Thoracic aorta (tissue), 2 donors: ENCODE data around the gene NUP210. TPM values are rescaled to one million over a fixed set of nuclear protein-coding genes. Genes with fewer than 3 reads are reported as not detected.

ENCODE experiments used
- ATAC-seq: fragments of 150-250 bp; one replicate; pipeline ENCODE4 v1.8.0; 2017; ENCODE audit warnings: low read depth; ENCODE audit not compliant: insufficient number of reproducible peaks, low FRiP score
- DNase-seq: peaks from one replicate; pipeline ENCODE4 v3.0.0-alpha.2; 2020; ENCODE audit warnings: low spot score
- H3K27ac ChIP-seq, 2 donors: fragments of 200-600 bp; sonication (generic); 1 replicate in 1 of 2; 2 replicates in 1 of 2; pipeline ENCODE4 v1.5.1; 2016; ENCODE audit warnings: mild to moderate bottlenecking in 2 of 2, moderate library complexity in 2 of 2
- H3K27me3 ChIP-seq: fragments of 200-600 bp; sonication (generic); replicated peaks from 2 replicates; pipeline ENCODE4 v1.6.0; 2016; ENCODE audit warnings: mild to moderate bottlenecking; ENCODE audit not compliant: insufficient read depth
- H3K36me3 ChIP-seq: fragments of 200-600 bp; sonication (generic); one replicate; pipeline ENCODE4 v1.5.1; 2016
- H3K4me1 ChIP-seq, 2 donors: fragments of 200-600 bp; sonication (generic); 1 replicate in 1 of 2; 2 replicates in 1 of 2; pipeline versions ENCODE4 v1.5.1 to v1.6.0; 2016; ENCODE audit warnings: low read depth in 2 of 2, mild to moderate bottlenecking in 1 of 2; ENCODE audit not compliant: control insufficient read depth in 1 of 2
- H3K4me3 ChIP-seq: fragments of 200-600 bp; sonication (generic); 2 replicates; pipeline ENCODE4 v1.5.1; 2016; ENCODE audit warnings: mild to moderate bottlenecking
- H3K9me3 ChIP-seq: fragments of 200-600 bp; sonication (generic); 2 replicates; pipeline ENCODE4 v1.5.1; 2016
- CTCF ChIP-seq: fragments of 200-600 bp; sonication (generic); IDR thresholded peaks from one replicate; pipeline ENCODE4 v1.5.1; 2019; ENCODE audit warnings: antibody characterized with exemption
- total RNA-seq, 2 donors: library from RNA; depleted of rRNA; stranded (reverse); fragments of >200 nt; gene quantifications; one replicate each; pipeline versions ENCODE4 v1.1.0 to v1.2.3, GENCODE V29; 2016

NUP210 gene
- total RNA-seq, 2 donors from 2014 or later, result 3.7 to 4.3 TPM

- Histone ChIP-seq H3K36me3 (no peaks in the 10 kb centered on the region), H3K27me3 (no peaks in the 10 kb centered on the region), H3K4me3 (no peak overlapping the region), H3K4me1 (no peaks in the 10 kb centered on the region), H3K9me3 (no peaks in the 10 kb centered on the region), H3K27ac (no peak overlapping the region)
- TF ChIP-seq CTCF, result peak; percentile 33
- ATAC-seq, result no peak
- no peak for DNase-seq
Measured at GRCh38 chr3:13308380-13308801, 111.7 kb downstream of the NUP210 start.

GRCh38 chr3:13307041-13307440, 113.1 kb downstream of the NUP210 start:
- H3K27ac ChIP-seq, result no peak overlapping the region
- H3K4me1 ChIP-seq, result peaks cover 0 to 2% of the 10 kb centered on the region in 2 donors
- H3K4me3 ChIP-seq, result no peak overlapping the region
- H3K27me3 ChIP-seq, result no peaks in the 10 kb centered on the region
- no peak for ATAC-seq
- no peak for DNase-seq
- H3K36me3 ChIP-seq, result no peaks in the 10 kb centered on the region
- no peaks in the 10 kb centered on the region for H3K9me3 ChIP-seq
- no peak for TF ChIP-seq CTCF

- ATAC-seq, result no peak
- TF ChIP-seq CTCF, result no peak
Measured at GRCh38 chr3:13305623-13306022, 114.5 kb downstream of the NUP210 start.

GRCh38 chr3:13303410-13303809, 116.7 kb downstream of the NUP210 start:
- no peak for ATAC-seq
- no peak for TF ChIP-seq CTCF
- H3K27me3 ChIP-seq, result no peaks in the 10 kb centered on the region
- H3K27ac ChIP-seq, result no peak overlapping the region
- no peaks in the 10 kb centered on the region for H3K36me3 ChIP-seq
- H3K4me3 ChIP-seq, result no peak overlapping the region
- peaks cover 0 to 13% of the 10 kb centered on the region in 2 donors for H3K4me1 ChIP-seq
- H3K9me3 ChIP-seq, result no peaks in the 10 kb centered on the region
- DNase-seq, result no peak

More at GRCh38 chr3:13305623-13306022, 114.5 kb downstream of the NUP210 start:
- H3K9me3 ChIP-seq, result no peaks in the 10 kb centered on the region
- H3K27ac ChIP-seq, result no peak overlapping the region
- no peak for DNase-seq
- H3K27me3 ChIP-seq, result no peaks in the 10 kb centered on the region
- H3K4me3 ChIP-seq, result no peak overlapping the region
- peaks cover 0 to 13% of the 10 kb centered on the region in 2 donors for H3K4me1 ChIP-seq
- no peaks in the 10 kb centered on the region for H3K36me3 ChIP-seq

GRCh38 chr3:13301286-13301987, 118.7 kb downstream of the NUP210 start:
- no peak for TF ChIP-seq CTCF
- no peak for DNase-seq
- no peak overlapping the region for H3K4me3 ChIP-seq
- H3K36me3 ChIP-seq, result no peaks in the 10 kb centered on the region
- H3K9me3 ChIP-seq, result no peaks in the 10 kb centered on the region
- no peaks in the 10 kb centered on the region for H3K27me3 ChIP-seq
- ATAC-seq, result peak; percentile 77
- peaks cover 0 to 13% of the 10 kb centered on the region in 2 donors for H3K4me1 ChIP-seq
- H3K27ac ChIP-seq, result no peak overlapping the region
